ENCODE results near the gene AHNAK. TPM values are rescaled to one million over a fixed set of nuclear protein-coding genes. Genes with fewer than 3 reads are reported as not detected.

AHNAK gene
- total RNA-seq, 2 donors from 2014 or later, result 168 to 241 TPM

DNA sequence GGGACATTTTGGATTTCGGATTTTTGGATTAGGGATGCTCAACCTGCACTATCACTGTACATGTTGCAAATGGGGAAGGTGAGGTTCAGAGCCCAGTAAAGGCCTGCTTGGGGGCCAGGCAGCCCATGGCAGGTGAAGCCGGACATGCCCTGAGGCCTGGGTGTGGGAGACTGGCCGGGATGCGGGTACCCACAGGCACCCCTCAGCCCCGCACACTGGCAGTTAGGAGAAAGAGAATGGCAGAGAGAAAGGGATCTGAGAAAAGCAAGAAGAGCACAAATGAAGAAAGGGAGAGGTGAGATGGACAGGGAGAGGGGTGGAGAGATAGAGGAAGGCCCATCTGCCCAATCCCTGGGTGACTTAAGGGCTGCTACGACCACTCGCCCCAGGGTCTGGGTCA lies 75.0 kb downstream of the AHNAK start:
- H3K9me3 ChIP-seq, result no peaks in the 10 kb centered on the region
- H3K4me1 ChIP-seq, result no peaks in the 10 kb centered on the region
- intact Hi-C loops (cut with DNase I), result no loop called here
- H3K4me3 ChIP-seq, result no peak overlapping the region
- TF ChIP-seq POLR2A (IDR thresholded peaks at IDR 0.05), result no peak
- no peak for TF ChIP-seq CTCF (IDR thresholded peaks at IDR 0.05)
- H3K36me3 ChIP-seq (replicated peaks in 1 of 2; ENCODE audit: insufficient read depth in 1 of 2, low read depth in 2 of 2), result no peaks in the 10 kb centered on the region
- no peak for DNase-seq
- 91 to 92% methylated on average over 7 of the region's 7 CpGs for WGBS, 2 donors
- ATAC-seq, result no peak
- no peaks in the 10 kb centered on the region for H3K27me3 ChIP-seq
- no peak overlapping the region for H3K27ac ChIP-seq

- intact Hi-C loops (cut with DNase I), result no loop called here
- no peak for TF ChIP-seq CTCF (IDR thresholded peaks at IDR 0.05)
- TF ChIP-seq POLR2A (IDR thresholded peaks at IDR 0.05), result no peak
- Histone ChIP-seq H3K9me3 (no peaks in the 10 kb centered on the region), H3K27me3 (no peaks in the 10 kb centered on the region), H3K36me3 (replicated peaks in 1 of 2; ENCODE audit: insufficient read depth in 1 of 2, low read depth in 2 of 2) (no peaks in the 10 kb centered on the region), H3K27ac (no peak overlapping the region), H3K4me1 (no peaks in the 10 kb centered on the region), H3K4me3 (no peak overlapping the region)
- DNase-seq (no peak), ATAC-seq (no peak)
- WGBS, 2 donors, result 69 to 70% methylated on average over 2 of the region's 2 CpGs
Measured at GRCh38 chr11:62468577-62468976, 78.0 kb downstream of the AHNAK start.

DNA sequence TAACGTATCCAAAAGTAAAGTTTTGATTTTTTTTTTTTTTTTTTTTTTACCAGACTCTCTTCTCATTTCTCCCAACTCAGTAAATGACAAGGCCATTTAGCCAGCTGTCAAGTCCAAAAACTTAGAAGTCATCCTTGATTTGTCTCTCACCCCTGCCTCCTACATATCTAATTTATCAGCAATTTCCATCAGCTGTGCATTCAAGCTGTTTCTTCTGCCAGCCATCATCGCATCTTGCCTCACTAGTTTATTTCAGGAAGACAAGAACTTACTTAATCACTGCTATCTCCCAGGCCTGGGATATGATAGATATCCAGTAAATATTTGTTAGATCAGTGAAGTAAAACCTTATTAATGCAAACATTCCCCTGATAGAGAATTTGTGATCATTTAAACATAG lies 80.2 kb downstream of the AHNAK start:
- no peak for TF ChIP-seq POLR2A (IDR thresholded peaks at IDR 0.05)
- TF ChIP-seq CTCF (IDR thresholded peaks at IDR 0.05), result no peak
- no peak for ATAC-seq
- Histone ChIP-seq H3K4me1 (no peaks in the 10 kb centered on the region), H3K9me3 (no peaks in the 10 kb centered on the region), H3K27me3 (no peaks in the 10 kb centered on the region), H3K36me3 (replicated peaks in 1 of 2; ENCODE audit: insufficient read depth in 1 of 2, low read depth in 2 of 2) (no peaks in the 10 kb centered on the region), H3K27ac (no peak overlapping the region), H3K4me3 (no peak overlapping the region)
- no peak for DNase-seq
- 61 to 77% methylated on average over 2 of the region's 2 CpGs for WGBS, 2 donors
- intact Hi-C loops (cut with DNase I), result no loop called here

GRCh38 chr11:62464655-62465054 lies 82.0 kb downstream of the AHNAK start:
- H3K27me3 ChIP-seq, result no peaks in the 10 kb centered on the region
- WGBS, 2 donors, result 44 to 58% methylated on average over 7 of the region's 7 CpGs
- H3K9me3 ChIP-seq, result no peaks in the 10 kb centered on the region
- intact Hi-C loops (cut with DNase I), result no loop called here
- DNase-seq (peak in 1 of 4 donors; percentile 16), ATAC-seq (no peak)
- H3K27ac ChIP-seq, result no peak overlapping the region
- H3K4me1 ChIP-seq, result no peaks in the 10 kb centered on the region
- no peak overlapping the region for H3K4me3 ChIP-seq
- no peaks in the 10 kb centered on the region for H3K36me3 ChIP-seq (replicated peaks in 1 of 2; ENCODE audit: insufficient read depth in 1 of 2, low read depth in 2 of 2)
- TF ChIP-seq POLR2A (IDR thresholded peaks at IDR 0.05) (no peak), CTCF (IDR thresholded peaks at IDR 0.05) (no peak)

GRCh38 chr11:62463121-62463542 lies 83.5 kb downstream of the AHNAK start:
- Histone ChIP-seq H3K9me3 (no peaks in the 10 kb centered on the region), H3K27ac (no peak overlapping the region), H3K27me3 (no peaks in the 10 kb centered on the region), H3K4me1 (no peaks in the 10 kb centered on the region), H3K36me3 (replicated peaks in 1 of 2; ENCODE audit: insufficient read depth in 1 of 2, low read depth in 2 of 2) (no peaks in the 10 kb centered on the region), H3K4me3 (no peak overlapping the region)
- WGBS, 2 donors, result 68 to 78% methylated on average over 6 of the region's 6 CpGs
- ATAC-seq (no peak), DNase-seq (no peak)
- intact Hi-C loops (cut with DNase I), result no loop called here
- no peak for TF ChIP-seq CTCF (IDR thresholded peaks at IDR 0.05)
